Activated CD4-positive, CD25-positive, alpha-beta regulatory T cell treated with anti-CD3 and anti-CD28 coated beads, Interleukin-2, amount 50 U/mL, for 16 hours (primary cell): ENCODE results near the gene USP35.
"Not testable (repeated sequence)": the region's sequence is repeated elsewhere in the genome, so short reads cannot be mapped to it uniquely, and the experiment has no call there.

Experiments
- DNase-seq: peaks from one replicate; pipeline ENCODE4 v3.0.0-alpha.2; 2020; ENCODE audit warnings: low read depth, low spot score

The USP35 gene

DNA sequence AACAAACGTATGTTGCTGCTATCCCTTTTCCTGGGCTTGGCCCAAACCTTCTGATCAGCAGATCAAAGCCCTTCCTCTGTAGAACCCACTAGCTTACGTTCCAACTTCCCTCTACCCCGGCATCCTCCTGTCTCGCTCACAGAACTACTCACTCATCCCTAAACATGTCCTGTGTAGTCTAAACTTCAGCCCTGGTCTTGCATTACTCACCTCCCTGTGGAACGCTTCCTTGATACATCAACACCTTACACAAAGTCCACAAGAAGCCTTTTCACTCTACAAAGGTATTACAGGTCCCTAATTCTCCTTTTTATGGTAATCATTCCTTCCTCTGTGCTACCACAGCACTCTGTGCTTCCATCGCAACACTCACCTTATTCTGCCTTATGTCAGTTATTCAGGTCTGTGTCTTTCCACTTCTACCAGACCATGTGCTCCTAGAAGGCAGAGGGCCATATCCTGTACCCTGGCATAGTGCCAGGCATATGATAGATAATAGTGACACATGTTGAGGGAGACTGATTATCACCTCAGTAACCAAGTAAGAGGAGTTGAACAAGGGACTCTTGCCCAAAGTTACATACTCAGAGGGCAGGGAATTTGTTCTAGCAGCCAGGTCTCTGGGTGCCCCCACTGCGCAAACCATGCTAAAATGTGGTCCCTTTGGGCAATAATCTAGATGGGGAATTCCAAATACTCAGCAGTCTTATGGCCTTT lies 41.6 kb downstream of the USP35 start:
- DNase-seq, result no peak

DNA sequence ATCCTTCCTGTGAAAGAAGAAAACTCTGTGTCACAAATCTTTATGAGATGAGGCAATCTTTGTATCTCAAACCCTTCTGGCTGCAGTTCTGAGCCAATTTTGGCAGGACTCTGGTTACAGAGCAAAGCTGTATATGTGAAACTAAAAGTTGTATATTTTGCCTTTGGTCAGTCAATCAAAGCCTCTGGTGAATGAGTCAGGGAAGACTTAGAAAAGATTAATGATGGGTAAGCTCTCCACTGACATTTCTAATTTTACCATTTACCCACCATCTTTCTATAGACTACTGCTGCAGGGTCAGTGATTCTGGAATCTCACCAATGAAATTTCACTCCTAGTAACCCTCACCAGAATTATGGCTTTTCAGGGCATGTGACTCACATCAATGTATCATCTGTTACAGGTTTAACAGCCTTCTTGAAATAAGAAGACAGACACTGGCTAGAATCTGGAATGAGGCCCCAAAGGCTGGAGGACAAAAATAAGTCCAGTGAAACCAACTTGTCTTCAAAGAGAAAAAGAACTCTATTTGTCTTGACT lies 43.3 kb downstream of the USP35 start:
- DNase-seq, result no peak

DNA sequence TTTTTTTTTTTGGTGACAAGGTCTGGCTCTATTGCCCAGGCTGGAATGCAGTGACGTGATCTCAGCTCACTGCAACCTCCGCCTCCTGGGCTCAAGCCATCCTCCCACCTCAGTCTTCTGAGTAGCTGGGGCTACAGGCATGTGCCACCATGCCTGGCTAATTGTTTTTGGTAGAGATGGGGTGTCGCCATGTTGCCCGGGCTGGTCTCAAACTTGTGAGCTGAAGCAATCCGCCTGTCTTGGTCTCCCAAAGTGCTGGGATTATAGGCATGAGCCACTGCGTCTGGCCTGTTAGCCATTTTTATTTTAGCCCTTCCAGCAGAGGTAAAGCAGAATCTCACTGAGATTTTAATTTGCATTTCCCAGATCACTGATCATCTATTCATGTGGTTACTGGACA lies 44.3 kb downstream of the USP35 start:
- not testable (repeated sequence) for DNase-seq

DNA sequence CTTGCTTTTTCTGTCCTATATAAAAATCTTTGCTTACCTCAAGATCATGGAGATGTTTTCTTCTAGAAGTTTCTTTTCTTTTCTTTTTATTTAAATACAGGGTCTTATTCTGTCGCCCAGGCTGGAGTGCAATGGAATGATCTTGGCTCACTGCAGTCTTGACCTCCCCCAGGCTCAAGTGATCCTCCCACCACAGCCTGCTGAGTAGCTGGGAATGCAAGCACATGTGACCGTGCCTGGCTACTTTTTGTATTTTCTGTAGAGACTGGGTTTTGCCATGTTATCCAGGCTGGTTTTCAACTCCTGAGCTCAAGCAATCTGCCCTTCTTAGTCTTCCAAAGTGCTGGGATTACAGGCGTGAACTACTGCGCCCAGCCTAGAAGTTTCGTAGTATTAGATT lies 45.3 kb downstream of the USP35 start:
- DNase-seq, result no peak

DNA sequence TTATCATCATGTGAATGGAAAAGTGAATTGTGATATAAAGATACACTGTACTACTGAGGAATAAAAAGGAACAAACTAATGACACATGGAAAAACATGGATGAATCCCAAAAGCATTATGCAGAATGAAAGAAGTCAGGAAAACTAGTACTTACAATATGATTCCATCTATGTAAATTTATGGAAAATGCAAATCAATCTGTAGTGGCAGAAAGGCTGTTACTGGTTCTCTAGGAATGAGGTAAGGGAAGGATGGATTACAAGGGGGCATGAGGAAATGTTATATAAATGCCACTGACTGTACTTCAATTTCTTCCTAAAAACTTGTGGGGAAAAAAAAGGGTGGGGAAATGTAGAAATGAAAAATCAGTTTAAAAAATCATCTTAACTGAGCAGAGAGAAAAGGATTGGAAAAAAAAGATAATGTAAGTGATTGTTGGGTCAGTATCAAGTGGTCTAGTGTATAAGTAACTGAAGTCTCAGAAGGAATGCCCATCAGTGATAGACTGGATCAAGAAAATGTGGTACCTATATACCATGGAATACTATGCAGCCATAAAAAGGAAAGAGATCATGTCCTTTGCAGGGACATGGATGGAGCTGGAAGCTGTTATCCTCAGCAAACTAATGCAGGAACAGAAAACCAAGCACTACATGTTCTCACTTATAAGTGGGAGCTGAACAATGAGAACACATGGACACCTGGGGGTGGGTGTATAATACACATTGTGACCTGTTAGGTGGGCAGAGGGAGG lies 48.8 kb downstream of the USP35 start:
- DNase-seq, result no peak

DNA sequence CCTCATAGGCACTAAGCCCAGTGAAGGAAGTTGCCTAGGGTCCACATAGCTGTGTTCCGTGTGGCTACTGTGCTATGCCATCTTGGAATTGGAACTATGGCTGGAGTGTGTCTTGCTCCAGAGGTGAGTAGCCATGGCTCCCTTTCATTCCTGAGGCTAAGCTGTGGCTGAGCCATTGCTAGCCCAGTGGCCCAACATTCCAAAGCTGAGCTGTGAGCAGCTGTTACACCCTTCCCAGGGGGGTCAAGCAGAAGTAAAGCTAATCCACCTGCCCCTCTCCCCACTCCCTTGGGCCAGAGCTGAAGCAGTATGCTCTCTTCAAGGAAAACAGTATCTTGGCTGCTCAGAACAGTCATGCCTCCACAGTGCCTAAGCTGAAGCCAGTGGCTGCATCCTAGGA lies 51.1 kb downstream of the USP35 start:
- DNase-seq, result no peak

DNA sequence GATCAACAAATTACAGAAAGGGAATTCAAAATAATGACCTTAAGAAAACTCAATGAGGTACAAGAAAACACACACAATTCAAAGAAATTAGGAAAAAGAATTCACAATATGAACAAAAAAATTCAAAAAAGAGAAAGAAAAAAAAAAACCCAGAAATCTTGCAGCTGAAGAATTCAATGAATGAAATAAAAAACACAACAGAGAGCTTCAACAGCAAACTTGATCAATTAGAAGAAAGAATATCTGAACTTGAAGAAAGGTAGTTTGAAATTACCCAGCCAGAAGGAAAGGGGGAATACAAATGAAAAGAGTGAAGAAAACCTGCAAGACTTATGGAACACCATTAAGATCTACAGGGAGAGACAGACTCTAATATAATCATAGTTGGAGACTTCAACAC lies 52.8 kb downstream of the USP35 start:
- no peak for DNase-seq

DNA sequence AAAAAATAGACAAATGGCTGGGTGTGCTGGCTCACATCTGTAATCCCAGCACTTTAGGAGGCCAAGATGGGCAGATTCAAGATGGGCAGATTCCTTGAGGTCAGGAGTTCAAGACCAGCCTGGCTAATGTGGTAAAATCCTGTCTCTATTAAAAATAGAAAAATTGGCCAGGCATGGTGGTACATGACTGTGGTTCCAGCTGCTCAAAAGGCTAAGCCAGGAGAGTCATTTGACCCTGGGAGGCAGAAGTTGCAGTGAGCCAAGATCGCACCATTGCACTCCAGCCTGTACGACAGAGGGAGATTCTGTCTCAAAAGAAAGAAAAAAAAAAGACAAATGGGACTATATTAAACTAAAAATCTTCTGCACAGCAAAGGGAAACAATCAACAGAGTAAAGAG lies 55.4 kb downstream of the USP35 start:
- no peak for DNase-seq

DNA sequence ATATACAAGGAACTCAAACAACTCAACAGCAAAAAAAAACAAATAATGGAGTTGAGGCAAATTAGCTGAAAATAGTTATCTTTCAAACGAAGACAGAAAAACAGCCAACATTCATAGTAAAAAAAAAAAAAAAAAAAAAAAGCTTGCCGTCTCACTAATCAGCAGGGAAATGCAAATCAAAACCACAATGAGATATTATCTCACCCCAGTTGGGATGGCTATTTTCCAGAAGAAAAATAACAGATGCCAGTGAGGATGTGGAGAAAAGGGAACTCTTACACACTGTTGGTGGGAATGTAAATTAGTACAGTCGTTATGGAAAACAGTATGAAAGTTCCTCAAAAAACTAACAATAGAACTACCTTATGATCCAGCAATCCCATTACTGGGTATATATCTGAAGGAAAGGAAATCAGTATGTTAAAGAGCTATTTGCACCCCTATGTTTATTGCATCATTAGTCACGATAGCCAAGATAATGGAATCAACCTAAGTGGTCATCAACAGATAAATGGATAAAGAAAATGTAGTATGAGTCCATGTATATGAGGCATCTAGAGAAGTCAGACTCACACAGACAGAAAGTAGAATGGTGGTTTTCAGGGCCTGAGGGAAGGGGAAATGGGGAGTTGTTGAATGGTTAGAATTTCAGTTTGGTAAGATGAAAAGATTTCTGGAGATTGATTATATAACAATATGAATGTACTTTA lies 56.0 kb downstream of the USP35 start:
- no peak for DNase-seq

DNA sequence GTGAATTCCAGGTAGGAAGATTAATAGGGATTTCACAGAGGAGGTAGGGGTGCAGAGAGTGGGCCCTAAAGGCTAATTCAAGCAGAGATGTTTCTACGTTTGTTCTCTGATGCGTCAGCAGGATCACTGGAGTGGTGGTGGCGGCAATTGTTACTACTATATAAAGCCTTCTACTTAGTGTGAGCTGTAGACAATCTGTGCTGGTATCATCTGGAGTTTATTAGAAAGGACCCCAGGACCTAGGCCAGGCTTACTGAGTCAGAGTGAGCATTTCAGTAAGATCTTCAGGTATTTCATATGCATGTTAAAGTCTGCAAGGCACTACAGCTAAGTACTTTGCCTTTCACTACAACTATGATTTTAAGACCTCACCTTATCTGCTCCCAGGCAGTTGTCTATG lies 59.5 kb downstream of the USP35 start:
- DNase-seq, result no peak

DNA sequence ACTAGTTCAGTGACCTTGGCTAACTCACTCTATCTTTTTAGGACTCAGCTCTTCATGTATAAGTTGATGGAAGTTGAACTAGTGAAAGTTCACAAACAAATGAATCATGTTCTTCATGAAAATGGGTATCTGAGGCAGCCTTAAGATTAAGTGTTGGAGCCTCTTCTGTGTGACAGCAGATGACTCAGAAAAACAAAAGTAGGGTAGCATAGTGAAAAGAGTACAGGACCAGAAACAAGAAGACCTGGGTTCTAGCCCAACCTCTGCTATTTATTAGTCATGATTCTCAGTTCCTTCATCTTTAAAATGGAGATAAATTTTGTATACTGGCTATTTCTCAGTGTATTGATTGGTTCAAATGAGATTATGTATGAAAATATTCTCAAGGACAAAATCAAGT lies 60.2 kb downstream of the USP35 start:
- no peak for DNase-seq

DNA sequence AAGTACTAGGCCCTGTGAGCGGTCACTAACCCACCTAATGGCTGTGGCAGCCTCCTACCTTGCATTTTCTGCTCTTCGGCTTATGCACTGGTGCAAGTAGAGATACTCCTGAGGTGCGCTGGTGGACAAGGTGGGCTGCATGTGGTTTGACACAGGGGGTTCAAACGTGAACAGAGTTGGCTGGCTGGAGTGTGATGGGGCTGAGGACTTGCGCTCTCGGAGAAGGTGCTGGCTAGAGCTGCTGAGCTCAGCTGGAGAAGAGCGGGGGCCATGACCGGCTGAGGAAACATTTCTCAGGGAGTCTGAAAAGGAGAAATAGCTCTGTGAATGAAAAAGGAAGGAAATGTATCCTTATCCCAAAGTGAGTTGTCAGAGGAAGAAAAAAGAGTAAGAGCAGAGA lies 61.4 kb downstream of the USP35 start:
- DNase-seq, result no peak

DNA sequence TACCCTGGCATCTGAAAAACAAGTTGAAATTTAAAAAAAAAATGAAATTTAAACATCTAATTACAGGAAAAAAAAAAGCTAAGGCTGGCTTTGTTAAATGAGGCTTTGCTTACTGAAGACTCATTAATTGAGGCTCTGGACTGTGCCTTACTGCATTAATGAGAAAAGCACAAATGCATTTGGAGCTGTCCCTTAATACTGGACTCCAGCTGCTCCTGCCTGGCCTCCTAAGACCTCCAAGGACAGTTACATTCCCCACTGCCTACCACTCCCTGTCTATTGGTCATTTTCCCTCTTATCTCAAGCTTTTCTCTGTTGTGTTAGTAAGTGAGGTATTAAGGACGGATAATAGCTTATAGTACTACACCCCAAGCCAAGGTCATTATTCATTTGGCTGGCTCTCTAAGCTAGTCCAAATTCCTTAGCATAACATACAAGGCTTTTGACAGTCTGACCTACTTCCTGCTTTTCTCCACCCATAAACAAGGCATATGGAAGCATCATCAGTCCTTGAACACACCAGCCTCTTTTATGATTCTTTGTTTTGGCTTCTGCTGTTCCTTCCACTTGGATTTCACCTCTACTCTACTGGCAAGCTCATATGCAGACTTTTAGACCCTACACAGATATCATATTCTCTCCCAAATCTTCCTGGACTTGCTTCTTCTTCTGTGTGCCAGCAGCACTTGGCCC lies 62.5 kb downstream of the USP35 start:
- no peak for DNase-seq

DNA sequence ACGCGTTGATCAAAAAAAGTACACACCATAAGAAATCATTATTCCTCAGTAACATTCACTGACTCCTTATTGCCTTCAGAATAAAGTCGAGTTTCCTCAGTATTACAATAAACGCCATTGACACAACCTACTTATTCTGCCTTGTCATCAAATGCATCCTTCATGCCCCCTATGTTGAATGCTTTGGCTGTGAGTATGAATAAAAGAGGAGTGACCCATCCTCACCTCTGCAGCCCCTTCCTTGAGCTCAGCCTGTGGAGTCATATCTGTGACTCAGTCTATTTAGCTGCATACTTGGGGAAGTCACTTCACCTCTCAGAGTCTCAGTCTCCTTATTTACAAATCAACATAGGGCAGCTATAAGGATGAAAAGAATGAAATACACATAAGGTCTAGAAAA lies 65.1 kb downstream of the USP35 start:
- no peak for DNase-seq

DNA sequence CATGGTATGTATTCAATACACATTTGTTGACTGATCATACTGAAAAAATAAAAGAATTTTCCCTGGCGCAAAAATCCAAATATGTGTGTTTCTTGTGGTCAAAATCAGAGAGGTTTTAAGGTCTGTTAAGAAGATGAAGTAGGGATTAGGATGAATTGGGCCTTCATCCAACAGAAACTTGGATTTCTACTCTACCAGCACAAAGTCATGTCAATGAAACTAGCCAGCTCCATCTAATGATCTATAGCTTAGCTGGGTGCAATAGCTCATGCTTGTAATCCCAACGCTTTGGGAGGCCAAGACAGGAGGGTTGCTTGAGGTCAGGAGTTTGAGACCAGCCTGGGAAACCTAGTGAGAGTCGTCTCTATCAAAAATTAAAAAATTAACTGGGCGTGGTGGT lies 65.5 kb downstream of the USP35 start:
- DNase-seq, result no peak

DNA sequence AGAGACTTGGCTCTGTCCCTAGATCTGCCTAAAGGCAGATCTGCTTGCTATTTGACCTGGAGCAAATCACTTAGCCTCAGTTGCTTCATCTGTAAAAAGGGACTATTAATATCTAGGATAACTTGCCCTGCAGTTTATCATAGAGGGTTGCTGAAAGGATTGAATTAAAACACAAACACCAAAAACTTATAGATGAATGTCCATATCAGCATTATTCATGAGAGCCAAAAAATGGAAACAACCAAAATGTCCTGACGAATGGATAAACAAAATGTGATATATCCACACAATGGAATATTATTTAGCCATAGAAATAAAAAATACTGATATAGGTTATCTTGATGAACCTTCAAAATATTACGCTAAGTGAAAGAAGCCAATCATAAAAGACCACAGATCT lies 67.2 kb downstream of the USP35 start:
- DNase-seq, result no peak

DNA sequence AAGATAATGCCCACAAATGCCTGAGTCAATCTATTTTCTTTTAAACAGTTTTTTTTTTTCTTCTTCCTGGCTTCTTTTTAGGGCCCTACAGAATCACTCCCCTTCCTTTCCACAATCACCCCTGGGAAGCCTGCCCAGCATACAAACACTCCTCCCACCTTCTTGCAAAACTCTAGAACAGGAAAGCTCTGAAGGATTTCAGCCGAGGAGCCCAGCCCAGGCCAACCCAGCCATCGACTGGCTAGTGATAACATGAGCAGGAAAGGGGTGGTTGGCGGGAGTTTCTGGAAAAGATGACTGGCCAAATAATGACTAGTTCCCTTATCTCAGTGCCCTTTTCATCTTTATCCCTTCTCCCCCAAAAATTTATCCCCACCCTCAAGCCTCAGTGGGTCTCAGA lies 68.2 kb downstream of the USP35 start:
- no peak for DNase-seq

DNA sequence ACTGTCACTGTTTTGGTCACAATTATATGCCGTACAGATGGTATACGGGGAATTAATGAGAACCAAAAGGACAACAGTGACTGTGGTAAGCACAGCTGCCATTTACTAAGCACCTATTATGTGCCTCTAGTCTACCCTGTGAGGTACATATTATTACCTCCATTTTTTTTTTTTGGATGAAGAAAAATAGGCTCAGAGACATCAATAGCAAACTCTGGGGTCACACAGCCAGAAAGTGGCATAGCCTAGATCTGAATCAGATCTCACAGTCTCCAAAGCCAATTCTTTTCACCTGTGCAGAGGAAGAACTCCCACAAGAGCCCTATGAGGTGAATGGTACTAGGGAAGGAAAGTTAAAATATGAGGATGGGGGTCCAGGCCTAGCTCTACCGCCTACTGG lies 68.9 kb downstream of the USP35 start:
- DNase-seq, result no peak

DNA sequence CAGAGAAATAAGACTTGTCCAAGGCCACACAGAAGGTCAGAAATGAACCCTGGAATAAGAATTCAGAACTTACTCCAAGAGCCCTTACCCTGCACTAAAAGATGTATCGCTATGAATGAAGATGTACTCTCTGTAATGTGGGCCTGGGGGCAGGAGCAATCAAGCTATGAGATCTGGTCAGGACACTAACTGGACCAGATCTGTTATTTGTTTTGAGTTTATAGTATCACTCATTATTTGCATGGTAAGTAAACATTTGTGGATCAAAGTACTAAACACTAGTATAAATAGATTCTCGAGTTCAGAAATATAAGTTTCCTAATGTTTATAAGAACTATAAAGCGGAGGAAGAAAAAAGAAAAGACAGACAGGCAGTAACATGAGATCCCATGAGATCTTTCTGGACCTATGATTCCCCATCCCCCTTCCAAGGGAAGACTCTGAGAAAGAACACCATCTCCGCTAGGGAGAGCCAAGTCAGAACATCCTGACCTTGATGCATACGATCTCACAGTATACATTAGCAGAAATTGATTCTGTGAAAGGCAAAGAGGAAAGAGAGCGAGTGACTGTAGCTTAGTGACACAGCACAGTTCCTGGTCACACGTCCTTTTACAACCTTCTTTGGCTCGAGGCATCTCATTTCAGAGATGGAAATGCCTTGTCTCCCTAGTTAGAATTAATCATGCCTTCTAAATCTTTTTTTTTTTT lies 71.2 kb downstream of the USP35 start:
- DNase-seq, result no peak

DNA sequence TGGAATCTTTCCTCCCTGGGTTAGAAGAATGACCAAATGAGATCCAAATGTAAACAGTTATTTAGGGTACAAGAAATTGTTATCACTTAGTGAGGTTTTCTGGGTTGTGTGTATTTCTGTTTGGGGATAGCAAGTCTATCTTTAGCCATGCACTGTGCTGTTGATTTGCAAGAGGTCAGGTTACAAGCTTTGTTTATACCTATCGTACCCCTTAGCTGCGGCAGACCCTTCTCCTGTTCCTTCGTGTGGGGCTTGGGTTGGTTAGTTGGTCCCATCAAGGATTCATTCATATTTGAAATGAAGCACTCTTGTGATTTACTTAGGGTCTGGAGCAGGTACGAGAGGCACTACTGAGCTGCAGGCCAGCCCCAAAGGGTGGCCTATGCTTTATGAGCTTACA lies 72.6 kb downstream of the USP35 start:
- DNase-seq, result no peak

DNA sequence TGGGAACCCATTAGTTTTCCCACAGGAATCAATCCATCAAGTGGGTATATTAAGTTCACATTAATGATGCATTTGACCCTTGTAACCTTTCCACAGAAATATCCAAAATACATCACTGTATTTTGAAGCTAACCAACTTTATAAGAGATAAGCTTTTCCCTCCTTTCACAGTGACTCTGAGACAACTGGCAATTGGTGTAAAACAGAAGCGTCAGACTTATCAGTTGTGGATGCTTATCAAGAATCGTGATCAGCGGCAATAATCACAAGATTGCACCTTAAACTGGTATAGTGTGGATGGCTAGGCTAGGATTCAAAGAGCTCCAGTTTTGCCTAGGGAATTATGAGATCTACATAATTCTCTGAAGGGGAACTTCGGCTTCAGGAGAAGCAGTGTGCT lies 73.1 kb downstream of the USP35 start:
- DNase-seq, result no peak
